HG02885 (cell line): ENCODE results near the gene ARAP3.
"Not testable (repeated sequence)": the region's sequence is repeated elsewhere in the genome, so short reads cannot be mapped to it uniquely, and the experiment has no call there.

Experiments used
- ATAC-seq: cut with Tn5 transposase; IDR thresholded peaks from one replicate; pipeline ENCODE4 v1.9.1; 2021; ENCODE audit warnings: mild to moderate bottlenecking; ENCODE audit not compliant: unreplicated experiment, poor library complexity

The ARAP3 gene

DNA sequence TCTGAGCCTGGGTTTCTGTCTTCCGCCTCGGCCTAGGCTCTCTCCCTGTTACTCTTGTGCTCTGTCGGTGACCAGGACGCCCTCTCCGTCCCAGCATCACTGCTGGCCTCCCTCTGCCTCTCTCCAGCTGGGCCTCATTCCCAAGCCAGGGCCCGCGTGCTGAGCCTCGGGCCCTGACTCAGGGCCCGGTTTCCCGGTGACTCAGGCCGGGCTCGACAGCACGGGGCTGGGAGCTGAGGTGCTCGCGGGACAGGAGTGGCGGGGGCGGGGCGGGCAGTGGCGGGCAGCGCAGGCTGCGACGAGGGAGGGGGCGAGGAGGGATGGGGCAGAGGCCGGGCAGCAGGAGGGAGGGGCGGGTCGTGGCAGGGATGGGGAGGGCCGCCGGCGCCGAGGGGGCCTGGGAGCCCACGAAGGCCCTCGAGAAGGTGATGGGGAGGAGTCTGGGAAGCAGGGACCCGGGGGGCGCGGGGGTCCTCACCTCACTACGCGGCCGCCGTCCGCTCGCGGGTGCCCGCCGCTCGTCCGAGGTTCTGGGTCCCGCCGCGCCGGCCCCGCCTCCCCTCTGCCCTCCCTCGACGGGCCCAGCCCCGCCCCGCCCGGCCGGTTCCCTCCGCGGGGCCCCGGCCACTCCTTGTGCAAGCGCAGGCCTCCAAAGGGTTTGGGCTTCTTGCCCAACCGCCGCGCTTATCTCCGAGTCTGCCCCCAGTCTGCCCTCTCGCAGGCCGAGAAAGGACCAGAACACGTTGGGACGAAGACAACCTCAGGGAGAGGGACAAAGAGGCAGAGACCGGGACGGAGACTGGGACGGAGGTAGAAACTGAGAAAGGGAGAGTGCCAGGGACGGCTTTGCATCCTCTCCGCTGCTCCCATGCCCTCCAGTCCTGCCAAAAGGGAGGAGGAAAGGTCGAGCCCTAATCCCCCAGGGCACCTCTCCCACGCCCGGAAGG lies at the start of gene ARAP3:
TSS of gene ARAP3 (minus strand) at position 536 of the 947 bp plus-strand sequence. CDS start 1,744 bp downstream, outside the sequence.
- ATAC-seq: peak; percentile 65

DNA sequence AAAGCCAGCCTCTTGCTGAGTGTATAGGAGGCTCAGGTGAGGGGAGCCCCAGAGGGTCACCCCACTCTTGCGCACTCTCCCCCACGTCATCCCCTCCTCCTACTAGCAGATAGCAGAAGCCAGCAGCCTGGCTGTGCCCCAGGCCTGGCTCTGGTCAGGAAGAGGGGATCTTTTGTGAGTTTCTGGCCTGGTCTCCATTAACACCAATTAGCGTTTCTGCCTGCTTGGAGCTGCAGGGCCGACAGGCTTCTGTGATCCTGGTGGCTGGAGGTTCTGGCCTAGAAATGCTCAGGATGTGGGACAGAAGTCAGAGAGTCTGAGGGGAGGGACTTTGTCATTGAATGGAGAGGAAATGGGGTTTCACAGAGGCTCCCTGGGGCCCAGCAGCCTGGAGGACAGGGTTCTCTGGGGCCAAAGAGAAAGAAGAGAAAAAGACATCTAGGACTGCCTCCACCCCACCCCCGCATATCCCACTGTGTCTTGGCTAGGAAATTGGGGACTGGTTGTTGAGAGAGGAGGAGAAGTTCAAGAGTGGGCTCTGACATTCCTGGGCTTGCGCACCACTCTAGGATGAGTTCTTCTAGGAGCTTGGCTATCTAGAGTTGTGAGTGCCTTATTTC lies 47.5 kb upstream of the ARAP3 start:
- ATAC-seq: no peak

DNA sequence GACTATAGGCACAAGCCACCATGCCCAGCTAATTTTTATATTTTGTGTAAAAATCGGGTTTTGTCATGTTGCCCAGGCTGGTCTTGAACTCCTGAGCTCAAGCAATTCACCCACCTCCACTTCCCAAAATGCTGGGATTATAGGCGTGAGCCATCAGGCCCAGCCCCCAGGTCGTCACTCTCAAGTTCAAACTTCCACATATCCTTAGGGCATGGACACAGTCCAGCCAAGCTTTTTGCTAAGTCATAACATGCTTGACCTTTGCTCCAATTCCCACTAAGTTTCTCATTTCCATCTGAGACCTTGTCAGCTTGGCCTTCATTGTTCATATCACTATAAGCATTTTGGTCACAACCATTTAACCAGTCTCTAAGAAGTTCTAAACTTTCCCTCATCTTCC lies 43.9 kb upstream of the ARAP3 start:
- ATAC-seq: no peak

- not testable (repeated sequence) for ATAC-seq
These were observed 43.1 kb upstream of the ARAP3 start for GRCh38 chr5:141725174-141725573.

GRCh38 chr5:141722266-141722665 lies 40.2 kb upstream of the ARAP3 start:
- no peak for ATAC-seq

GRCh38 chr5:141717043-141717442 lies 35.0 kb upstream of the ARAP3 start:
- ATAC-seq: peak; percentile 47

DNA sequence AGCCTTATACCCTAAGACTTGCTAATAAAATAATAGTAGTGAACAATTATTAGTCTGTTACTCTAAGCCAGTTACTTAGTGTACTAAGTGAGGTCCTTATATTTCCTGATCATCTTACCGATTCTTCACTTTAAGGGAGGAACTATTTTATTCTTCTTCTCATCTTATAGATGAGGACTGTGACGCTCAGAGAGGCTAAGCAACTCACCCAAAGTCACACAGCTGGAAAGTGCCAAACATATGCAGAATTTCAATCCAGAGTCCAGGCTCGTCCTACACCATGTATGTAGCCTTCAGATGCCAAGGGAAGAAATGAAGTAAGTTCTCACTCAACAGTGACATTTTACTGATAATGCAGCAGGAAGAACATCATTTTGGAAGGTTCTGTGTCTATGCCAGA lies 34.4 kb upstream of the ARAP3 start:
- no peak for ATAC-seq

GRCh38 chr5:141716009-141716408 lies 34.0 kb upstream of the ARAP3 start:
- ATAC-seq: no peak

- no peak for ATAC-seq
These were observed 33.4 kb upstream of the ARAP3 start for GRCh38 chr5:141715346-141715905.

GRCh38 chr5:141714542-141715310 lies 32.7 kb upstream of the ARAP3 start:
- ATAC-seq: no peak

DNA sequence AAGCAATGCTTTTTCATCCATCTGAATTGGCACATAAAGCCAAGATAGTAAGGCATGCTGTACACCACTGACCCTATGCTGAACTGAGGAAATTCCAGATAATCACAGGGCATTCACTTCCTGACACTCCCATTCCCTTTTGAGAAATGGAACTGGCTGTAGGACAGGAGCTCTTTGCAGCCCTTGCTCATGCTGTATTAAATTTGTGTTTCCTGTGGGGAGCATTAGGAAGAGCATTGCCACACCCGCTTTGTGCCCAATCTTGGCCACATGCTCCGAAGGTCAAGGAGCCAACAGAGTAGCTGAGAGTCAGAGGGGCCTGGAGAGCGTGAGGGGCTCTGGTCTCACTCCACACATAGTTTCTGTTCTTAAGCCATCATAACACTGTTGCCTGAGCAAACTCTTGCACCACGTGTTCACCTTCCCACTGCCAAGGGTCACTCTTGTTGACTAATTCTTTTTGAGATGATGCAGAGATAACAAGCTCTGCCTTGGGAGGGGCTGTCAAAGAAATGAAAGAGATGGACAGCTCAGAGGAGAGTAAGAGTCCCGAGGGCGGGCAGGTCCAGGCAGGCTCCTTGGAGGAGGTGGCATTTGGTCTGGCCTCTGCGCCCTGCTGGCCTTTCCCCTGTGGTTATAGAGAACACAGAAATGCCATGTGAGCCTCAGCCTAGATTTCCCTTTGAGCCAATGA lies 31.7 kb upstream of the ARAP3 start:
- no peak for ATAC-seq

DNA sequence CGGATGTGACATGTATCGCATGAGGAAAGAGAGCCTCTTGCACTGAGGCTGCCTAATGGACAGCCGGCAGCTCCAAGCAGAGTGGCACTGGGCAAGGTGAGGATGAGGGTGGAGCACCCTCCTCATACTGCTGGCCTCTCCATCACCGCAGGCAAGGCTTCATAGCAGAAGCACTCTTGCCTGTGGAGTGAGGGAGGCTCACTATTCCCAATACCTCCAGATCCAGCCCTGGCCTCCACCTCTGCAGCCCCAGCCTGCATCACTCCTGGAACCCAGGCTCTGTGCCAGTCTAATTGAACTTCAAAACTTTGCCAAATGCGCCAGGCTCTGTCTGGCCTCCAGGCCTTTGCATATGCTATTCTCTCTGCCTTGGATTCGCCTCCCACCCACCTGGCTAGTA lies 29.7 kb upstream of the ARAP3 start:
- ATAC-seq: no peak

DNA sequence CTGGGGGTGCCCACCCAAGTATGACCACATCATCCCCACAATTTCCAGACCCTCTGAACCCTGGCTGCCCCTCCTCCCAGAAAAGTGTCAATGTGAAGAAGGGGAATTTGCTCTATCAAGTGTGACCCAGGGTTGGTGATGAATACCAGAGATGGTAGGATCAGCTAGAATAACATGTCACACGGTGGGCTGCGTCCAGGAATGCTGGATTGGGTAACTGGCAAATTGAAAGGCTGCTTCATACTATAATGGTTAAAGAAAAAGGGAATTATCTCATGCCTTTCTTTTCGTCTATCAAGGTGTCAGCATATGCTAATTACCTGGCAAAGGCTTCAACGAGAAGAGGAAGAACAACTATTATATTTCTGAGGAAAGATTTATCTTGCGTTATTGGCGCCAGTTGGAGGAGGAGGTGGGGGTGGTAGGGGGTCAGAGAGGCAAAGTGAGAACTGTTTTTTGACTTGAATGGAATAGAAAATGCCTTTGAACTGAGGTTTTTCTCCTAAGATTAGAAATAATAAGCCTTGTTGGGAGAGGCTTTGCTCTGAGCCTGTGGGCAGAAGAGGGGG lies 27.8 kb upstream of the ARAP3 start:
- ATAC-seq: no peak

- no peak for ATAC-seq
These were observed 26.0 kb upstream of the ARAP3 start for GRCh38 chr5:141708016-141708415.

DNA sequence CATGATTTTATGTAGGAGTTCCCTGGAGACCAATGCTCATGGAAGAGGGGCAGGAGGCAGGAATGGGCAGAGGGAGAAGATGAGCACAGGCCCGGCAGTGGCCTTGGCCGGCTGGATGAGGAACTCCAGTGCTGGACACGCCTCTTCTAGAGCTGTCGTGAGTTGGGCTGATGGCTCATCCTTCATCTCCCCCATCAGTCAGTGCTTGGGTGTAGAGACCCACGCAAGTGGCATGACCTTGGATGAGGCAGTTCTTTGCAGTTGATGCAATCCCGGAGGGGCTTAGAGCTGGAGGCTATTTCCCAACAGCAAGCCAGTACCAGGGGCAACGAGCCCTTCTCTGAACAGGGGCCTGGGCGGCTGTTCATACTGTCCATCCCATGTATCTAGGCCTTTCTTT lies 25.5 kb upstream of the ARAP3 start:
- ATAC-seq: no peak

DNA sequence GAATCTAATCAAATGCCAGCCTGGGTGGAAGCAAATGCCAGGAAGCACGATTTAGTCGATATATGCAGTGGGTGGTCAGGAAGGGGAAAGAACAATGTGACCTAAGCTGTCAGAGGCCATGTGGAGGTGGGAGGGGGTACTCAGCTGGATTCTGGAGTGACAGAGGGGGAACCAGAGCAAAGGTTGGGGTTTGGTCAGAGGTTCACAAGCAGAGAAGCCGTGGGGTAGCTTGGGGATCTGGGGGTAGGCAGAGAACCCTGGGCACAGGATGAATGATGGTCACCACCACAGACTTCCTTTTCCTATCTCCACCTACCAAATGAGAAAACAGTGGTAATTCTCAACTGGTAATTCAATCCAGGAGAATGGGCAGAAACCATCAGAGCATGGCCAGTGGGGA lies 24.1 kb upstream of the ARAP3 start:
- ATAC-seq: no peak

- no peak for ATAC-seq
These were observed 23.4 kb upstream of the ARAP3 start for GRCh38 chr5:141705469-141705868.

- ATAC-seq: no peak
These were observed 22.8 kb upstream of the ARAP3 start for GRCh38 chr5:141704782-141705297.

DNA sequence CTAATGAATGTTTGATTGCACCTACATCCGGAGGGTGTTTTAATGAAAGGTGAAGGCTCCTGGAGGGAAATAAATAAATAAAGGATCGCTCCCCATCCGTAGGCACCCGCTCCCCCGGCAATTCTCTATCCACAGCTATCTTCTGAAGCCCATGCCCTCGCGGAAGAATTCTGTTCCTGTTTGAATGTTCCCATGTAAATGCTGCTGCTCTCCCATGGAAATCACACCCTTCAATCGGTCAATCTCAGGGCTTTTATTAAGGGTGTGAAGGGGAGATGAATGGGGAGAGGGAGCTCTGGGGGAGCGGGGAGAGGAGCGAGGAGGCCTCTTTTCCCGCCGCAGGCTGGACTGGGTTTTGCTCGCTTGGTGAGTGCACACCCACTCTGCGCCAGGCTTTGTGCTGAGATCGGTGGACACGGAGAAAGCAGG lies 21.1 kb upstream of the ARAP3 start:
- ATAC-seq: no peak
